Osteocyte (in vitro differentiated cells): Measurements from ENCODE around the gene LRRC45. TPM values are rescaled to one million over a fixed set of nuclear protein-coding genes. Genes with fewer than 3 reads are reported as not detected.

ENCODE experiments used
- DNase-seq: peaks from one replicate; pipeline ENCODE4 v3.0.0; 2021; ENCODE audit warnings: mixed read lengths; ENCODE audit not compliant: unreplicated experiment; ENCODE audit errors: extremely low spot score
- H3K27ac Mint-ChIP-seq: one replicate; pipeline ENCODE4 v1.8.0; 2021; ENCODE audit warnings: mild to moderate bottlenecking, mixed read lengths; ENCODE audit not compliant: unreplicated experiment
- H3K27me3 Mint-ChIP-seq: one replicate; pipeline ENCODE4 v1.8.0; 2021; ENCODE audit warnings: mixed read lengths; ENCODE audit not compliant: unreplicated experiment
- H3K36me3 Mint-ChIP-seq: one replicate; pipeline ENCODE4 v1.8.0; 2021; ENCODE audit warnings: mixed read lengths; ENCODE audit not compliant: unreplicated experiment
- H3K4me1 Mint-ChIP-seq: one replicate; pipeline ENCODE4 v1.8.0; 2021; ENCODE audit warnings: mixed read lengths; ENCODE audit not compliant: unreplicated experiment
- H3K4me3 Mint-ChIP-seq: one replicate; pipeline ENCODE4 v1.8.0; 2021; ENCODE audit warnings: mild to moderate bottlenecking, moderate library complexity, mixed read lengths; ENCODE audit not compliant: unreplicated experiment
- H3K9me3 Mint-ChIP-seq: one replicate; pipeline ENCODE4 v1.8.0; 2021; ENCODE audit warnings: mixed read lengths; ENCODE audit not compliant: unreplicated experiment
- CTCF ChIP-seq: fragments of 200-600 bp; sonication (generic); IDR thresholded peaks from 2 replicates; pipeline ENCODE4 v1.5.0; 2021; ENCODE audit warnings: antibody characterized with exemption, mild to moderate bottlenecking, moderate library complexity
- total RNA-seq: library from RNA; stranded (reverse); gene quantifications from 2 replicates; pipeline ENCODE4 v1.2.1, GENCODE V29; 2021

The LRRC45 gene
- total RNA-seq, 1 donor from 2014 or later: 9.4 TPM

DNA sequence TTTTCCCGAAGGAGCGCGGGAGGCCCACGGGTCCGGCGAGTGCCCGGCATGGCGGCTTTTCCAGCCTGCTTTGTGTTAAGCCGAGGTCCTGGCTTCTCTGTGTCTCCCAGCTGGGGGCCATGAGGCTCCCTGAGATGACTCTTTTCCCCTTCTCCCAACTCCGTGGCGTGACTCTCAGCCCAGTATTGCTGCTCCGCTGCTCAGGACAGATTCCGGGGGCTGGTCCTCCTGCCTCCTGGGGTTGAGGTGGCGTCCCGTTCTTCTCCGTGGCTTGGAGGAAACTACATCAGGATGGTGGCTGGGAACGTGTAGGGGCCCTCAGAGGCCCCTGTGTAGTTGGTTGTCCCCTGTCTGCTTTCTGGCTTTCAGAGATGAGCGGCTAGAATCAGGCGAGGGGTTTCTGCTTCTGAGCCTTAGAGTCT, 29.5 kb downstream of the LRRC45 start:
- Mint-ChIP-seq H3K4me1 (peaks cover 17% of the 10 kb centered on the region), H3K27ac (peak overlapping the region; percentile 34), H3K4me3 (peak overlapping the region; percentile 78), H3K36me3 (peaks cover 10% of the 10 kb centered on the region), H3K27me3 (no peaks in the 10 kb centered on the region), H3K9me3 (no peaks in the 10 kb centered on the region)
- no peak for DNase-seq
- TF ChIP-seq CTCF: no peak

- DNase-seq: no peak
- Mint-ChIP-seq H3K27ac (no peak overlapping the region), H3K36me3 (peaks cover 13% of the 10 kb centered on the region), H3K27me3 (no peaks in the 10 kb centered on the region), H3K4me1 (peaks cover 17% of the 10 kb centered on the region), H3K9me3 (no peaks in the 10 kb centered on the region), H3K4me3 (peak overlapping the region; percentile 78)
- no peak for TF ChIP-seq CTCF
Measured at GRCh38 chr17:82053130-82053529, 30.0 kb downstream of the LRRC45 start.

GRCh38 chr17:82053556-82054263, 30.6 kb downstream of the LRRC45 start:
- Mint-ChIP-seq H3K36me3 (peaks cover 13% of the 10 kb centered on the region), H3K9me3 (no peaks in the 10 kb centered on the region), H3K4me3 (peak overlapping the region; percentile 78), H3K4me1 (peaks cover 17% of the 10 kb centered on the region), H3K27me3 (no peaks in the 10 kb centered on the region), H3K27ac (no peak overlapping the region)
- no peak for TF ChIP-seq CTCF
- no peak for DNase-seq

- no peaks in the 10 kb centered on the region for H3K27me3 Mint-ChIP-seq
- H3K27ac Mint-ChIP-seq: no peak overlapping the region
- H3K4me3 Mint-ChIP-seq: no peak overlapping the region
- peaks cover 13% of the 10 kb centered on the region for H3K36me3 Mint-ChIP-seq
- no peak for DNase-seq
- H3K9me3 Mint-ChIP-seq: no peaks in the 10 kb centered on the region
- H3K4me1 Mint-ChIP-seq: peaks cover 17% of the 10 kb centered on the region
- TF ChIP-seq CTCF: no peak
Measured at GRCh38 chr17:82054351-82055022, 31.4 kb downstream of the LRRC45 start.
